DND-41 (cell line): ENCODE measurements around the gene TRMT61A.

Source experiments
- ATAC-seq: fragments of 200-7000 bp; cut with Tn5 transposase; 3 replicates; pipeline ENCODE4 v1.9.1; 2021; ENCODE audit warnings: low read depth; ENCODE audit not compliant: insufficient read depth
- DNase-seq: peaks from one replicate; pipeline ENCODE4 v3.0.0-alpha.2; 2020
- H2AFZ ChIP-seq: 2 replicates; pipeline ENCODE4 v1.6.0; 2012; ENCODE audit warnings: low read depth, low read length
- H3K27ac ChIP-seq: 2 replicates; pipeline ENCODE4 v1.5.1; 2012; ENCODE audit warnings: low read length, inconsistent platforms
- H3K27me3 ChIP-seq: fragments of 200-600 bp; sonication (generic); 2 replicates; pipeline ENCODE4 v1.6.0; 2012; ENCODE audit warnings: low read length, mild to moderate bottlenecking, inconsistent platforms; ENCODE audit not compliant: insufficient read depth, poor library complexity
- H3K36me3 ChIP-seq: 2 replicates; pipeline ENCODE4 v1.5.1; 2012; ENCODE audit warnings: low read length, inconsistent platforms; ENCODE audit not compliant: insufficient read depth
- H3K4me1 ChIP-seq: 2 replicates; pipeline ENCODE4 v1.5.1; 2012; ENCODE audit warnings: mild to moderate bottlenecking, low read length; ENCODE audit not compliant: insufficient read depth
- H3K4me2 ChIP-seq: 2 replicates; pipeline ENCODE4 v1.6.0; 2012; ENCODE audit warnings: mild to moderate bottlenecking, moderate library complexity, low read length, inconsistent platforms; ENCODE audit not compliant: insufficient read depth
- H3K4me3 ChIP-seq, 2 experiments: fragments of 200-600 bp in 1 of 2; shearing (Covaris generic) in 1 of 2; 2 replicates each; pipeline ENCODE4 v1.5.1; 2012 to 2016; ENCODE audit warnings: inconsistent platforms in 2 of 2, low read length in 2 of 2, mild to moderate bottlenecking in 2 of 2, low read depth in 1 of 2, moderate library complexity in 1 of 2
- H3K79me2 ChIP-seq: 2 replicates; pipeline ENCODE4 v1.6.0; 2012; ENCODE audit warnings: low read length, inconsistent platforms; ENCODE audit not compliant: insufficient read depth
- H3K9ac ChIP-seq: 2 replicates; pipeline ENCODE4 v1.6.0; 2012; ENCODE audit warnings: low read depth, mild to moderate bottlenecking, inconsistent platforms, low read length, moderate library complexity
- H3K9me3 ChIP-seq: 2 replicates; pipeline ENCODE4 v1.5.1; 2012; ENCODE audit warnings: low read length, moderate library complexity, mild to moderate bottlenecking, inconsistent platforms; ENCODE audit not compliant: insufficient read depth, severe bottlenecking
- H4K20me1 ChIP-seq: 2 replicates; pipeline ENCODE4 v1.6.0; 2012; ENCODE audit warnings: low read length; ENCODE audit not compliant: insufficient read depth
- CTCF ChIP-seq: IDR thresholded peaks from 2 replicates; pipeline ENCODE4 v1.5.1; 2012; ENCODE audit warnings: borderline replicate concordance, low read length, moderate library complexity, mild to moderate bottlenecking; ENCODE audit not compliant: poor library complexity, severe bottlenecking; ENCODE audit errors: extremely low read depth
- EZH2 ChIP-seq: IDR thresholded peaks from 3 replicates; pipeline ENCODE4 v1.6.1; 2012; ENCODE audit warnings: borderline replicate concordance, low read depth, mild to moderate bottlenecking, moderate library complexity, low read length, inconsistent platforms; ENCODE audit not compliant: severe bottlenecking

TRMT61A gene

GRCh38 chr14:103568952-103569351 lies 40.0 kb downstream of the TRMT61A start:
- peaks cover 14% of the 10 kb centered on the region; the same call in 1 of the 2 replicates for H4K20me1 ChIP-seq
- no peaks in the 10 kb centered on the region for H3K27me3 ChIP-seq
- H3K9ac ChIP-seq: no peak overlapping the region
- peaks cover 59% of the 10 kb centered on the region for H3K79me2 ChIP-seq
- H3K4me3 ChIP-seq: no peak overlapping the region
- peaks cover 20% of the 10 kb centered on the region; the same call in 1 of the 2 replicates for H3K36me3 ChIP-seq
- no peak overlapping the region for H2AFZ ChIP-seq
- peaks cover 11% of the 10 kb centered on the region for H3K4me1 ChIP-seq
- no peak overlapping the region for H3K4me2 ChIP-seq
- no peak for TF ChIP-seq CTCF
- no peak for TF ChIP-seq EZH2
- H3K27ac ChIP-seq: no peak overlapping the region
- ATAC-seq (no peak), DNase-seq (no peak)
- H3K9me3 ChIP-seq: no peaks in the 10 kb centered on the region

- no peaks in the 10 kb centered on the region for H3K9me3 ChIP-seq
- H3K4me2 ChIP-seq: no peak overlapping the region
- H3K4me3 ChIP-seq: no peak overlapping the region
- peaks cover 7% of the 10 kb centered on the region for H3K4me1 ChIP-seq
- DNase-seq: no peak
- peaks cover 58% of the 10 kb centered on the region for H3K79me2 ChIP-seq
- ATAC-seq: no peak
- no peak overlapping the region for H3K27ac ChIP-seq
- H3K27me3 ChIP-seq: no peaks in the 10 kb centered on the region
- TF ChIP-seq EZH2 (no peak), CTCF (no peak)
- H4K20me1 ChIP-seq: peaks cover 14% of the 10 kb centered on the region; the same call in 1 of the 2 replicates
- H3K36me3 ChIP-seq: peaks cover 24% of the 10 kb centered on the region
- no peak overlapping the region for H3K9ac ChIP-seq
- no peak overlapping the region for H2AFZ ChIP-seq
Observed at GRCh38 chr14:103569408-103569807, 40.4 kb downstream of the TRMT61A start.

- H3K4me1 ChIP-seq: no peaks in the 10 kb centered on the region
- no peak for DNase-seq
- no peak overlapping the region for H3K4me3 ChIP-seq
- H3K79me2 ChIP-seq: peaks cover 25% of the 10 kb centered on the region
- H3K9ac ChIP-seq: no peak overlapping the region
- no peak overlapping the region for H3K4me2 ChIP-seq
- H2AFZ ChIP-seq: no peak overlapping the region
- H4K20me1 ChIP-seq: peaks cover 11% of the 10 kb centered on the region; the same call in 1 of the 2 replicates
- H3K27ac ChIP-seq: no peak overlapping the region
- no peaks in the 10 kb centered on the region for H3K9me3 ChIP-seq
- ATAC-seq: no peak
- TF ChIP-seq EZH2: no peak
- TF ChIP-seq CTCF: no peak
- no peaks in the 10 kb centered on the region for H3K27me3 ChIP-seq
- peaks cover 45% of the 10 kb centered on the region for H3K36me3 ChIP-seq
Observed at GRCh38 chr14:103574104-103574503, 45.1 kb downstream of the TRMT61A start.

- no peak overlapping the region for H3K4me3 ChIP-seq
- ATAC-seq (no peak), DNase-seq (no peak)
- no peaks in the 10 kb centered on the region for H3K4me1 ChIP-seq
- no peak overlapping the region for H3K9ac ChIP-seq
- H3K27ac ChIP-seq: no peak overlapping the region
- no peak overlapping the region for H2AFZ ChIP-seq
- peaks cover 19% of the 10 kb centered on the region for H3K79me2 ChIP-seq
- no peaks in the 10 kb centered on the region for H3K27me3 ChIP-seq
- peaks cover 7% of the 10 kb centered on the region; the same call in 1 of the 2 replicates for H4K20me1 ChIP-seq
- TF ChIP-seq CTCF: no peak
- no peak for TF ChIP-seq EZH2
- peaks cover 45% of the 10 kb centered on the region for H3K36me3 ChIP-seq
- H3K9me3 ChIP-seq: no peaks in the 10 kb centered on the region
- H3K4me2 ChIP-seq: no peak overlapping the region
Observed at GRCh38 chr14:103574707-103575285, 45.8 kb downstream of the TRMT61A start.
